A673 (cell line): ENCODE data around the gene CDC42EP5.

ENCODE experiments used
- EZH2 ChIP-seq: fragments of 200-600 bp; sonication (generic); IDR thresholded peaks from 2 replicates; pipeline ENCODE4 v1.6.1; 2017; ENCODE audit warnings: borderline replicate concordance, low read depth, mild to moderate bottlenecking, mixed read lengths, antibody characterized with exemption, low read length; ENCODE audit not compliant: poor library complexity, severe bottlenecking
- TF ChIP-seq, protein P1 (sequence below): fragments of 300-800, 200-600 bp; sonication (generic); conservative IDR thresholded peaks from 2 replicates; pipeline ENCODE4 v1.5.1; 2017; ENCODE audit warnings: low read depth, mild to moderate bottlenecking, antibody characterized with exemption, low read length, moderate library complexity, mixed read lengths

DNA sequence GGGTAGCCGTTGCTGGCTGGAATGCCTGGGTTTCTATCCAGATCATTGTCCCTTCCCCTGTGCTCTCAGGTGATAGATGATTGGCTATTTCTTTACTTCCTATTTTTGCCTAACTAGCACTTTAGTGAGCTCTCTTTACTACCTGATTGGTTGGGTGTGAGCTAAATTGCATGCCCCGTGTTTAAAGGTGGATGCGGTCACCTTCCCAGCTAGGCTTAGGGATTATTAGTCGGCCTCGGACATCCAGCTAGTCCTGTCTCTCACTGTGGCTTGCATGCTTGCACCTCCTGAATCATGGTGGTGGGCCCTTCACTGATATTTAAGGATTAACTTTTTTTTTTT lies 47.7 kb downstream of the CDC42EP5 start:
- TF ChIP-seq, protein P1, sequence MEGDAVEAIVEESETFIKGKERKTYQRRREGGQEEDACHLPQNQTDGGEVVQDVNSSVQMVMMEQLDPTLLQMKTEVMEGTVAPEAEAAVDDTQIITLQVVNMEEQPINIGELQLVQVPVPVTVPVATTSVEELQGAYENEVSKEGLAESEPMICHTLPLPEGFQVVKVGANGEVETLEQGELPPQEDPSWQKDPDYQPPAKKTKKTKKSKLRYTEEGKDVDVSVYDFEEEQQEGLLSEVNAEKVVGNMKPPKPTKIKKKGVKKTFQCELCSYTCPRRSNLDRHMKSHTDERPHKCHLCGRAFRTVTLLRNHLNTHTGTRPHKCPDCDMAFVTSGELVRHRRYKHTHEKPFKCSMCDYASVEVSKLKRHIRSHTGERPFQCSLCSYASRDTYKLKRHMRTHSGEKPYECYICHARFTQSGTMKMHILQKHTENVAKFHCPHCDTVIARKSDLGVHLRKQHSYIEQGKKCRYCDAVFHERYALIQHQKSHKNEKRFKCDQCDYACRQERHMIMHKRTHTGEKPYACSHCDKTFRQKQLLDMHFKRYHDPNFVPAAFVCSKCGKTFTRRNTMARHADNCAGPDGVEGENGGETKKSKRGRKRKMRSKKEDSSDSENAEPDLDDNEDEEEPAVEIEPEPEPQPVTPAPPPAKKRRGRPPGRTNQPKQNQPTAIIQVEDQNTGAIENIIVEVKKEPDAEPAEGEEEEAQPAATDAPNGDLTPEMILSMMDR, result no peak
- no peak for TF ChIP-seq EZH2
